Tongue (tissue), 3 donors: Measurements from ENCODE around the gene PSMD2. TPM values are rescaled to one million over a fixed set of nuclear protein-coding genes. Genes with fewer than 3 reads are reported as not detected.

Experiments
- DNase-seq: peaks from one replicate; pipeline ENCODE4 v3.0.0-alpha.2; 2015
- small RNA-seq: library from RNA; depleted of rRNA; stranded (forward); fragments of <200 nt; gene quantifications from one replicate; pipeline ENCODE3, GENCODE V24; 2014; ENCODE audit warnings: low replicate concordance
- total RNA-seq: library from RNA; depleted of rRNA; stranded (reverse); fragments of >200 nt; gene quantifications from one replicate; pipeline ENCODE4 v1.2.3, GENCODE V29; 2014

The PSMD2 gene
- total RNA-seq, 1 donor from 2014 or later: 280 TPM

DNA sequence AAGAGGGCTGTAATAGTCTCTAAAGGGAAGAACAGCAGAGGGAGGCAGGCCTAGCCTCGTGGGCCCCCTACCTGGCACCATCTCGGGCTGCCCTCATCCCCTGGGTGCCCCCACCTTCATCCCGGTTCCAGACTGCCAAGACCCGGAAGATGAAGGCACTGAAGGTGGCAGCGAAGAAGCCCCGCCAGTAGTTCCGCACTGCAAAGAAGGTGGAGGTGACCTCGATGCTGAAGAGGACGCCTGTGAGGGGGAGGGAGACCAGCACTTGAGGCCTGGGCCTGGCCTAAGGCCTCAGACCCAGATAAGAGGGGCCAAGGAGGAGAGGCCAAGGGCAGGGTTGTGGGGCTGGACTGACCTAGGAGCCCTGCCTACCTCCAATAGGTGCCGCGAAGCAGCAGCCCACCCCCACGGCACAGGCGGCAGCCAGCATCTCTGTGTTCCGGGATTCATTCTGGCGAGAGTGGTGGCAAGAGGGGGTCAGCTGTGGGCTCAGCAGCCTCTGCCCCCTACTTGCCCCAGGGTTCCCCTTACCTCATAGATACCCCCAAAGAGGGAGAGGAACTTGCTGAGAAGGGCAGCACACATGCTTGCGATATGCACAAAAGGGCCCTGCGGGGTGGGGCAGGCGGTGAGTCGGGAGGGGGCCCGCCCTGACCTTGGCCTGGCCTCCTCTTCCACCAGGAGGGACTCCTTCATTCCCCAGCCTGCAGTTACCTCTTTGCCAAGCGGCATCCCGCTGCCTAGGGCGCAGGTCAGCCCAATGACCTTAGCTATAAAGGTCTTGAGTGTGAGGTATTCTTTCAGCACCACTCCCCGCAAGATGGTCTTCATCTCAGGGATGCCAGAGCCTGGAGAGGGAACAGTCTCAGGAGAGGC is 58.4 kb downstream of the PSMD2 start:
- no peak for DNase-seq

DNA sequence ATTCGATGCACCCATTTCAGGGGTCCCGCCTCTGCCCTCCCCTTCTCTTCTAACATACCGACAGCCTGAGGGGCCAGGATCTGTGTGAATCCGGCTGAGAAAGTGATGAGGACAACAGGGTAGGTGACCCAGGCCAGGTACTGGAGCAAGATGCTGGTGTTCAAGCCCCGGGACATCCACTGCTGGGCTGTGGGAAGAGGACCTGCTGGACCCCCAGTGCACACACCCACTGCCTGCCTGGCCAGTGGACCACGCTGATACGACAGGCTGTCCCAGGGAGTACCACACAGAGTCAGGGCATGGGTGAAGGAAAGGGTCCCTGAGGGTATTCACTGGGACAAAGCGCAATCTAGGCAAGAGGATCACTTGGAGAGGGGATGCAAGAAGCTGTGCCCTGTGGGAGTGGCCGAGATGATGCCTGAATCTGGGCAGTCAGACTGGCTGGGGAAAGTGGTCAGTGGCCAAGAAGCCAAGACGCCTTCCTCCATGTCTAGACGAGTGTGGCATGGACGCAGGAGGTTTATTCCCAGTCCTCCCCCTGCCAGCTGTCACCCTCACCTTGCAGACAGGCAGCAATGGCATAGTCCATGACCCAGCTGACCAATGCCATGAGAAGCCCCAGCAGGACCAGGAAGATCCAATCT is 59.2 kb downstream of the PSMD2 start:
- DNase-seq: no peak

Small RNA genes lying within 50 kb of the gene (small RNA-seq; reads per million reads assigned to genes)
- gene SNORD66: 583 reads per million, percentile 98 among the genes with 10 or more reads in this experiment

Other genes with a start within 250 kb of the PSMD2 start
- not detected for gene HTR3C, start 246.2 kb upstream of the PSMD2 start, total RNA-seq
- not detected for gene HTR3E, start 202.2 kb upstream of the PSMD2 start, total RNA-seq
- gene EIF2B5, start 163.9 kb upstream of the PSMD2 start, total RNA-seq: 54.9 TPM
- 49.7 TPM for gene DVL3, start 143.9 kb upstream of the PSMD2 start, total RNA-seq
- 161 TPM for gene AP2M1, start 124.4 kb upstream of the PSMD2 start, total RNA-seq
- 77.6 TPM for gene ABCF3, start 113.0 kb upstream of the PSMD2 start, total RNA-seq
- gene VWA5B2, start 69.7 kb upstream of the PSMD2 start, total RNA-seq: not detected
- gene ALG3, start 50.3 kb upstream of the PSMD2 start, total RNA-seq: 19.6 TPM
- gene EEF1AKMT4, start 49.6 kb upstream of the PSMD2 start, total RNA-seq: 0.62 TPM
- gene CAMK2N2, start 37.7 kb upstream of the PSMD2 start, total RNA-seq: not detected
- gene ECE2, start 23.2 kb upstream of the PSMD2 start, total RNA-seq: not detected
- gene EIF4G1, start 15.4 kb downstream of the PSMD2 start, total RNA-seq: 209 TPM
- gene FAM131A, start 38.4 kb downstream of the PSMD2 start, total RNA-seq: 26.9 TPM
- gene CLCN2, start 62.4 kb downstream of the PSMD2 start, total RNA-seq: 2.8 TPM
- gene POLR2H, start 62.5 kb downstream of the PSMD2 start, total RNA-seq: 81.0 TPM
- gene THPO, start 79.0 kb downstream of the PSMD2 start, total RNA-seq: not detected
- gene CHRD, start 80.8 kb downstream of the PSMD2 start, total RNA-seq: 33.5 TPM